ENCODE results near the gene LTBP1.

LTBP1 gene

DNA sequence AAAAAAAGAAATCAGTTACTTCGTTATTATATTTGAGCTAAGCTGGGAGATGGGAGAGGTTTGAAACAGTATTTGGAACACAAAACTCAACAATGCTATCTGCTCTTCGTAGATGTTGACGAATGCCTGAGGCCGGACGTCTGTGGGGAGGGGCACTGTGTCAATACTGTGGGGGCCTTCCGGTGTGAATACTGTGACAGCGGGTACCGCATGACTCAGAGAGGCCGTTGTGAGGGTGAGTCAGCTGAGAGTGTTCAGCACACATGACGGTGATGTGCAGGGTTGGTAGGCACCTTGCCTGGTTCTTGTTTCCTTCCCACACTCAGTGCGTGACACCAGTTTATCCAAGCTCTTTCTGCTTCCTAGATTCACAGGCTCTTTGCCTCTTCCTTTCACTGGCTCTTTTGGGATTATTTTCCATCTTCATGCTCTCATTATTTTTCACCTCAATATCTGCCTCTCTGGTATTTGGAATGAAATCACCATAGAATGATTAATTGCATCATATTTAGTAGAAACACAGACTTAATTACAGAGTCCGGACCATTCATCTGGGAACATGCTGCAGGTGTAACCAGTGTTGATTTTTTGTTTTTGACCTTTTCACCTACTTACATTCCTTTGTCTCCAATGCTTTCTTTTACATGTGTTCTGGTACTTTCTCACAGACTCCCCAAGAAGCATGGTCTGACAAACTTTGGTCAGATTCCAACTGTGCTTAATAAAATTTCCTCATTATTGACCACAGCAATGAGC is 329.1 kb downstream of the LTBP1 start:
- DNase-seq = no peak

DNA sequence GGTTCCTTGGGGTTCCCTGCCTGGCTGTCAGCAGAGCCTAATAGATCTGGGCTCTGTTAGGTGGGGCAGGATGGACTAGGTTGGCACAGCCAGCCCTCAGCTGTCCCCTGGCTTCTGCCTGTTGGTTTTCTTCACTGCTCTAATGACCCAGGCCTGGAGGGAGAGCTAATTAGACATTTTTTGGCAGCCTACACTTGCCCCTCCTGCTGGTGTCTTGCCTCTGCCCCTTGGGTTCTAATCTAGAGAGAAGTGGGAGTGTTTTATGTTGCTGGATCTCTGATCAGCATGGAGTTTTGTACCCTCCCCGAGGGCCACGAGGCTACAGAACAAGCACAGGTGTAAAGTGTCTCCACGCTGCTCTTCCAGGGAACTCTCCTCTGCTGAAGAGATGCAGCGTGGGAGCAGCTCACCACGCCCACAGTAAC is 330.3 kb downstream of the LTBP1 start:
- DNase-seq = no peak

DNA sequence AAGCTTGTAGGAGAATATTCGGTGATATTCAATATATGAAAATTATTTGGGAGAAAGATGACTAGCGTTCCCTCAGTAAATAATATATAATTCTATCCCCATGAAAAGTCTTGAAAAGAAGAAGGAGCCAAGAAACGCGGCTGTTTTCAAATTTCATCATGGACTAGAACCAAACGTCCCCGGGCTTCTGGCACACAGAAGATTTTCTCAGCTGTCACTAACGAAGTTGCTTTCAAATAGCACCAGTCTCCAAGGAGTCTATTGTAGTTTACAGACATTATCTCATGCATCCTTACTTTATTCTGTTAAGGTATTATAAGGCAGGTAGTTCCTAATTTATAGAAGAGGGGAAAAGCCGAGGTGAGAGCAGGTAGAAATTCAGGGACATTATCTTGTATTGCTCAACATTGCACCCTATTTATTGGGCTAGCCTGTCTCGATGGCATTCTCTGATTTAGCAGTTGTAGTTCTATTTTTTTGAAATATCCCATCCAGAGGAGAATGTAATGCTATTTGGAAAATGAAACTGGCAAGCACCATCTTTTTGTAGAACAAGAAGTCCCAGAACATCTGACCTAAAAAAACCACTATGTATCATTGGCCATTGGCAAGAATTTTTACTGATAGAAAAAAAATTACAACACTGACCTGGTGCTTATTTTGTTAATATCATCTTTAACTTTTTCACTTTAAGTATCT is 331.6 kb downstream of the LTBP1 start:
- no peak for DNase-seq

DNA sequence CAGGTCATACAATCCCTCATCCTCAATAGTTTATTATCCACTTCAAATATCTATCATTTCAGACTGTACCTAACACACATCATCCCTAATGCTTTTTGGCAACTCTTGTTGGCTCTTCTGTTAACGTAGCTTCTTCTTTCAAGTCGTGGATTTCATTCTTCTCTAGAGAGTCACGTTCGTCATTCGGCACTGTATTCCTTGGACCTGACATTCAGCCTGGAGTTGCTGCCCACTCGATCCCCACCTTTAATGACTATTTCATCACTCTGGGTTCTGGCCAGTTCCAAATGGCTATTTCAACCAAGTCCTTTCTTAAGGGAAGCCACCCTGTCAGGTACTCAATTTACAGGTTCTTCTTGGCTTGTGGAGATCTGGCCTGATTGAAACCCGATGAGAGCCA is 337.5 kb downstream of the LTBP1 start:
- DNase-seq = no peak

DNA sequence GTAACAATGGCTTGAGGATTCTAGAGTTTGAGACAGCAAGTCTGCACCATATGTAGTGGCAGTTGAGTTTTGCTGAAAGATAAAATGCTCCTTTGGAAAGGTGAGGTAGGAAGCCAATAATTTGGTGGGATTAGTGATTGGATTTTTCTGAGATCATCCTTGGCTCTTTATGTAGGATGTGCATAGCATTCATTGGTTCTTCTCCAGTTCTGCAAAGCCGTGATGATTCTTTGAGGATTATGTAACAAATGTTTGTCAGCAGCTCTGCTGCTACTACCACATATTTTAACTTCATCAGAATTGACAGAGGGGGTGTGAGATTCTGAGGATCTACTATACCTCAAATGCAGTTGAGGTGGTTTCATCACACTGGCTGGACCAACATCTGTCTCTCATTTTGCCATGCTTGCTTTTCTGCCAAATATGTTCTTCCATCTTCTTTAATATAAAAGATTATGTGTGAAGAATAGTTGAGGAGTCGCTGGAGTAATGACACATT is 340.8 kb downstream of the LTBP1 start:
- no peak for DNase-seq

DNA sequence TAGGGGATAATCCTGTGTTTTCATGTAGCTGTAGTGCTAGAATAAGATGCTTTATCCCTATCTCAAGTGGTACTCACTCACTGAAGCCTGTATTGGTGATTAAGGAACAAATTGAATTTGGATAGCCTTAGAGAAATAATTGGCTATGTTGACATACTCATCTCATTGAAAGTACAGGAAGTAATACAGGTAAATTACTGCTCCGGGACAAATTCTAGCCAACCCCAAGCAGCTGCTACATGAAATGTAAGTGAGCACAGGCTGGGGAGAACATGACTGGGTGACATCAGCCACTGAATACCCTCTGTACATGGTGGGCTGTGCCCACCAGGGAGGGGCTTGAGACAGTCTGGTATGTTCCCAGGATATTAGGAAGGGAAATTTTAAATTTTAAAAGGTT is 341.3 kb downstream of the LTBP1 start:
- DNase-seq = no peak

DNA sequence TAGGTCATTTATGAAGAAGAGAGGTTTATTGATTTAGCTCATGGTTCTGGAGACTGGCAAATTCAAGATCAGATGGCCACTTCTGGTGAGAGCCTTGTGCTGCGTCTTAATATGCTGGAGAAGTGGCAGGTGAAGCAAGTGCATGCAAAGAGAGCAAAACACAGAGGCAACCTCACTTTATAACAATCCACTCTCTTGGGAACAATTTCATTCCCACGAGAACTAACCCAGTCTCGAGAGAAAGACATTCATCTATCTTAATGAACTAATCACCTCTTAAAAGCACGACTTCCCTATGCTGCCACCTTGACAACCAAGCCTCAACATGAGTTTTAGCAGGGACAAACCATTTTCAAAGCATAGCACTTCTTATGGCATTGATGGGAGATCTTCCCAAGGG is 343.2 kb downstream of the LTBP1 start:
- DNase-seq = no peak

DNA sequence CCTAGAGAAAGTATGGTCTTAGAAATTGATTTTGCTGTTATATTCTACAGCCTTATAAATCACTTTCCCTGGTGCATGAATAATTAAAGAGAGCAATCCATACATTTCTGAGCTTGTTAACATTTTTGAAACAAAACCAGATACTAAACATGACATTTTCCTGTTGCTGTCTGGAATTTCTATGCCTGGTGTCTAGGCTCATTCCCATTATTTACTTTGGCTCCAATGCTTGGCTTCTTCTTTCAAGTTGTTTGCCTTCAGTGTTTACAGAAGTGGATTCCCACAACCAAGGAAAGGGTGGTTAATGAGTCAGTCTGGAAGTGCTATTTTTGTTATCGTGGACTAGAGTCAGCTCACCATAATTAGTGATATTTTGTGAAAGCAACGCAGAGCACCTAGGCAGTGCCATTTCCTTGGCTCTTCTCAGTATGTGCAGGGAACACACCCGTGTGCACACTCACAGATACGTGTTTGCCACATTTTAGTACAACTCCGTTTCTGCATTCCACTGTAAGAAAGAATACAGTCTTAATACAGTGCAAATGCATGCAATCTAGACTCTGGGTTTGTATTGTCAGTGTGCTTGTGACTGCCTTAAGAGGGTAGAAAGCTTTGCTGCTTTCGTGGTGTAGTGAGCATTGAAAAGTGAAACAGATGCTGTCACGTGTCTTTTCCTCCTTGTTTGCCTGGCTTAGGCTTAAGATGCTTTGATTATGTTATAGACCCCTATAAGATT is 344.7 kb downstream of the LTBP1 start:
- peak in 1 of 2 donors; percentile 24 for DNase-seq

DNA sequence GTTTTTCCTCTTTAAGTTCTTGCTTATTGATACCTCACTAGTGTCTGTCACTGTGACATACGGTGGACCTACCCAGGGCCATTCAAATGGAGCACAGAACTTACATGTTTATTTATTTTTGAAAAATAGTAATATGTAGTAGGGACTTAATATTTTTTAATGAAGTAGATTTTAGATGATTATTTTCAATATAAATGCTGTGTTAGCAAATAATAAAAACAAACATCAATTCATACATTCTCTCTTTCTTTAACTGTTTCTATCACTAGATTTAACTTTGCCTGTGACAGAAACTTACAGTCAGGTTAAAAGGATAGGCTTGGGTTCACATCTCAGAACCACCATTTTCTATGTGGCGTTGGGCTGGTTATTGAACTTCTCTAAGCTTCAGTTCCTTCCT is 345.3 kb downstream of the LTBP1 start:
- no peak for DNase-seq

DNA sequence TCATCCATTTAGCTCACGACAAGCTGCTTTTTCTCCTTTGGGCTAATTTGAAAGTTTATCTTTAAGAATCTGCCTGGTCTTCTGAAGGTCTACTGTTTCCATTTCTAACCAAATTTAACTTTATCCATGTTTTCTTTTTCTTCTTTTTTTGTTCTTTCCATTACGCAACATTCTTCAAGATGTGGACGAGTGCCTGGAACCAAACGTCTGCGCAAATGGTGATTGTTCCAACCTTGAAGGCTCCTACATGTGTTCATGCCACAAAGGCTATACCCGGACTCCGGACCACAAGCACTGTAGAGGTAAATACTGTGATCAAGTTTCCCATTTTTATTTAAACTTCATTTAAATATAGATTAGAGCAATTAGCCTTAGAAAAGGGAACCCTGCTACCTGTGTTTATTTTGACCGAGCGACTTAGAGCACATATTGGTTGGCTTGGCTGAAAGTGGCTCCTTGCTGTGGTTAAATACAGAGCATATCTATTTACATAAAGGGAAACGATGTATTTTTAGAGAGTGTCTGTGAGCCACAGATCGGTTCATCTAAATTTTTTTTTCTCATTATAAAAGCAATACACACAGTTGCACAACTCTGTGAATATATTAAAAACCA is 346.3 kb downstream of the LTBP1 start:
- DNase-seq = no peak

DNA sequence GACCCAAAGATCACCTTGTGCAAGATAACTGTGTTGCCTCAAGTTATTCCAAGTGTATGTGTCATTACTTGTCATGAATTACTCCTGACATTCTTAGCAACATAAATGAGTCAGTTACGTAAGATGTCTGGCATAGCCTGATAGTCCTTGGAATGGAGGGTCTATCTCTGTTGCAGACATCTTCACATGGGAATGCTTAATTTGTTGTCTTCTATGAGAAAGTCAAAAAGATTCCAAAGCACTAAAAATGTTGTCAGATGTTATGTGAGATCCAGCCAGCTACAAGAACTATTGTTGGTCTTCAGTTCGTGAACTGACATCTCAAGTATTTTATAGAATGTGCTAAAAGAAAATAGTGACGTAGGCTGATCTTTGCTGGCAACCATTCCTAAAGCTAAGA is 351.5 kb downstream of the LTBP1 start:
- DNase-seq = no peak

DNA sequence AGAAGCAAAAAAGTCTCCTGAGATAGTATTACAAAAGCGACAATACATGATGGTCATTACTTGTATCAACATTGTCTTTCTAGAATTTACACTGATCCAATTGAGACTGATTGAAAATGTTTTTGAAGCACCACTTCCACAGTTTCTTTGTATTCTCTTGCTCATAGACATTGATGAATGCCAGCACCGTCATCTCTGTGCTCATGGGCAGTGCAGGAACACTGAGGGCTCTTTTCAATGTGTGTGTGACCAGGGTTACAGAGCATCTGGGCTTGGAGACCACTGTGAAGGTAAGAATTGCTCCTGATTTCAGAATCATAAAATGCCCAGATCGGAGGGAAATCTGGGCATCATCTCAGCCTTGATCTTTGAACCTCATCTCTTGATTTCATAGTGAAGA is 354.6 kb downstream of the LTBP1 start:
- DNase-seq = no peak

DNA sequence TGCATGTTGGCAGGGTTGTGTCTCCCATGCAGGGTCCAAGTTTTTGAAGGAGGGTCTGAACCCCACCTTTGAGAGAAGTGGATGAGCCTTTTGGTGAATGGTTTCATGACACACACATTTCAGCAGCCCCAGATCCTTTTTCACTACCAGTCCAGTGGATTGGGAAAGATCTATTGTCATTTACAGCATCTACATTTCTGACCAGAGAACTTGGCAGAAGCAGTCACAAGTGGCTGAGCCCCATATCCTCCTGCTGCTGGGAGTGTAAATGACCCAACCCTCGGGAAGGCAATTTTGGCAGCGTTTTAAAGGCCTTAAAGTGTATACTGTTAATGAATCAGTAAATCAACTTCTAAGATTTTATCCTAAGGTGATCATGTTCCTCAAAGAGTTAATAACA is 355.6 kb downstream of the LTBP1 start:
- no peak for DNase-seq

DNA sequence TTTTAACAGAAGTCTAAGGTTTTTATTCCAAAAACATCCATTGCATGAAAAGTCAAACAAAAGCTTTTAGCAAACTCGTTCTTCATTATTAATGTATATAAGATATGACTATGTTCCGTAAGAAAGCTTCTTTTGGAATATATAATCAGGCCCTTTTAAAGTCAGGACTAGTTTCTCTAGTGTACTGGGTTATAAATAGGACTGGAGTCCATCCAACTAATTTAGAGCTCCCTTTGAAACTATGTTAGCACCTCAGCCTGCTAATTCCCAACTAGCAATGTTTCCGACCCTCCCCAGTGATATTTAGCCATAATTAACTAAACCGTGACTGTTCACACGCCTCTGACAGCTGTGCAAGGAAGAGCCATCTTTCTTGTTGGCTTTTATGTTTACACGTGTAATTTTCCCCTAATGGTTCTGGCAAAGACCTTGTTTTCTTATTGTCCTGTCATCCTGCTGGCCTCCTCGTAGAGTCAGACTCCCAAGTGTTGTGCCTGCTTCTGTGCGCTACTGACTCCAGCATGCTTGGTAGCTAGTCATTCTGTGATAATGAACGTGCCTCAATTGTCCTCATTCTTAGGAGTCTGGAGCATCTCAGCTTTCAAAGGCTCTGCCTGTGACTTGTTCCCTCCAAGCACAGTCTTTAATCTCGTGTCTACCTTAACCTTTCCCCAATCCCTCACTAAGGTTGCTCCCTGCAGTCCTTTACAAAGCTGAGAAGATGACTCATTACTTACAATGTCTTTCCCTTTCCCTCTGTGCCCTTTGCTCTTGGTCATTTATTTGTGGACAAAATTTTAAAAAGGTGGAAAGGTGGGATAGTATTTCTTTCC is 357.5 kb downstream of the LTBP1 start:
- DNase-seq = no peak

DNA sequence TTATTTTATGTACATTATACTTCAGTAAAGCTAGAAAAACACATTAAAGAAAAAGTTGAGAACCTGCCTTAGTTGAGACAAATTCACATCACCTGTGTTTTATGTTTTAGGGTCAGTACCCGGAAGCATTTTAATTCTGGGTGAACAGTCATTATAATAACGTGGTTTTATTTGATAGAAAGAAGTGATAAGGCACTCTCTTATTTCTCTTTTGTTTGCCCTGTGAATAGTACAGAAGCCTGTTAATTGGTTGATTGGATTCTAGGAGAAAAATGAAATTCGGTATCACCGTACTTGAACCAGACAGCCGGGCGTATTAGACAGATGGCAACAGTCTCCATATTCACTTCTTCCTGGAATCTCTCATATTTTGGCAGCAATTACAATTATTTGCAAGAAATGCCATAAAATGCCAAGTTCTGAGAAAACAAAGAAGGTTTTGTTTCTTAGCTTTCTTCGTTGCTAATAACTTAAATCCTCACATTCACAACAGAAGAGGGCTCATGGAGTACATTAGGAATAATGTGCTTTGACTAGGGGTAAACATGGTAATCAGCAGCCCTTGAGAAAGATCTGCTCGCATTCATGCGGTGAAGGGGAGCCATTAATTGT is 361.0 kb downstream of the LTBP1 start:
- no peak for DNase-seq

DNA sequence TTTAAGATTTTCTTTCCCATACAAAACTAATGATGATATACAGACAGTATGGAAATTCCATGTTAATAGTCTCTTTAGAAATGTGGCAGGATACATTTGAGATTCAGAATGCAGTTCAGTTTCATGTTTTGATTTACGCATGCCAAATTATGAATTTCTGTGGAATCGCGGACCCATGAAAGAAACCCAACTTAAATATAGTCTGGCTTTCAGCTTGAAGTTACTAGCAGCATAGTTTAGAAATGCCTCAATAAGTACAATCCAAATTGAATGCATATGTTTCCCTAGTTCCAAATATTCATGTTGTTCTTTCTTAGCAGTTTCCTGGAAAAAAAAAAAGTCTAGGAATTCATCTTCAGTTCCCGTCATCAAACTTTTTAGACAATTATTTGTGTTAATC is 365.6 kb downstream of the LTBP1 start:
- no peak for DNase-seq

DNA sequence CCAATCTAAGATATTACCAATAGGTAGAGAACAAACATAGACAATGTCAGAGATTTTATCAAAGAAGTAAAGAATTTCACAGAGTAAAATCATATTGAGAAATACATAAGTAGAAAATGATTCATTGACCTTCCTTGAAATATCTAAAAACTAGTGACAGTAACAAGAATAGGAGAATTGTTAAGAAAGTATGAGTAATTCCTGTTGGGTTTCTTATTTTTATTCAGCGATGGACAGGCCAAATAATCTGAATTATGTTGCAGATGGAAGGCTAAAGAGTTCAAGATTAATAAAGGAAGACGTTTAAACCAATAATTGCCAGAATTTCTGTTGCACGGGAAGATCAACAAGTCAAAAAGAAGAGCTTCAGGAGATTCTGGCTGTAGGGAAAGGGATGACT is 366.3 kb downstream of the LTBP1 start:
- DNase-seq = no peak

DNA sequence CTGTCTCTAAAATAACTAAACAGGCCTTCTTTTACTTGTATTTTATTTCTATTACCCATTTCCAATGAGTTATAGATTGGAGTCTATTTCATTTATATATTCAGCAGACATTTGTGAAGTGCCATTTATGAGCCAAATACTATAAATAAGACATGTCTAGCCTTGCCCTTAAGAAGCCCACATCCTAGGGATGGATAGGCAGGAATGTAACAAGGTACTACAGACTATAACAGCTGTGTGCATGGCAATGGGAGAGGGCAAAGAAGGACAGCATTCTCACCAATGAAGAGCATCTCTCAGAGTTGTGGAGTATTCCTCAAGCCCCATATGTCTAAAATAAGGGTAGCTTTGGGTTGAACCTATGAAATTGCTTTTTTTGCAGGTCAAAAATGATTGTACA is 367.8 kb downstream of the LTBP1 start:
- DNase-seq = no peak

DNA sequence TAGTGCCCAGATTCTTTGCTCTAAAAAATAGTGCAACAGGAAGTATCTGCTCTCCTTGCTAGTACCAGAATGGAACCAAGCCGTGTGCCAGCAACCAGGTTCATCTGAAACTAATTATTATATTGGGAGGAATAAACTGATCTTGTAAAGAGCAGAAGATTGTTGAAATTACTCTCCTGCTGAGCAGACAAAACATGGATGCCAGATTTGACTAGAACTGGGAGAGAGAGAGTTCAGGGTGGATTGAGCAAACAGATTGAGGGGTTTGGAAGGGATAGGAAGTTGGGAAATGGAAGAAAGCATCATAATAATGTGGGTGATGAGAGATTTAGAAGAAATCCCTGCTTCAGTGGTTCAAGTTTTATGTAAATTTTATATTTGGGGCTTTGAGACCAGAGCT is 369.6 kb downstream of the LTBP1 start:
- DNase-seq = no peak

DNA sequence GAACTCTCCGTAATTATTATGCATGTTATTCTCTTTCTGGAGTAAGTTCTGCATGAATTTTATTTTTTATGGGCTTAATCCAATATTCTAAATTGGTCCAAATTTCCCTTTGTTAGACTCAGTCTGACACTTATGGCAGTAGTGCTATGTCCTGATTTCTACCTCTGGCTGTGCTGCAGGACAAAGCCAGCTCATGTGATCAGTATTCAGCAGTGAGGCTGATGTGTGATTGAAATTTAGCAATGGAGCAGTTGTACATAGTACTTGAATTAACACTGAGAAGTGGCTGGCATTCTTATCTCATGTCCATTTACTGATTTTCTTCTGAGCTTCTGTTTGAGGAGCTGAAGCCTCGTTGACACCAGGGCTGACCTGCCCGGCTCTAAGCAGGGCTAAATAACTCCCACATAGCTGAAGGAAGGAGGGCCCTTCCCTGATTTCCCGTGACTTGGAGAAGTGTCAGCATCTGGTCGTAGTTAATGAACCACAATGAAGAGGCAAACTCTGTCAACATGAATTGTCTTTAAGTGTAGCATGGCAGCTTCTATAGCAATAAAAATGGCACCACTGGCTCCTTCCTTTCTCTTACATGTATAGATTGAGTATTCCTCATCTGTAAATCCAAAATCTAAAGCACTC is 370.7 kb downstream of the LTBP1 start:
- no peak for DNase-seq

DNA sequence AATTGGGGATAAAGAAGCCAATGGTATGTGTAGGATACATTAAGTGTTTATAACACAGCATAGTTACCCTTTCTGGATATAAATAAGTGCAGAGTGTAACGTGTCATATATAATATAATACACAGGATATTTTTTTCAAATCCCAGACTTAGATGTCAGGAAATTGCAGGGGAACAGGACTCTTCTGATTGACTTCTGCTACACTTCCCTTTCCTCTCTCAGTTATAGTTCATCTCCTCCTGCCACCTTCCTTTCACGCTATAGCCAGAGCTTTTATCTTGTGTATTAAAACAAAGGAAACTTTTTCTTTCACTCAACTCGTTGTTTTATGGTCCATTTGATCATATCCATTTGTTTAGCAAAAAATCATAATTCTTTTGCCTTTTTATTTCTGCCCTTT is 371.7 kb downstream of the LTBP1 start:
- DNase-seq = no peak
